HG03575 (cell line): ENCODE results near the gene SYNDIG1.

ENCODE experiments used
- ATAC-seq: cut with Tn5 transposase; IDR thresholded peaks from one replicate; pipeline ENCODE4 v1.9.1; 2021; ENCODE audit not compliant: unreplicated experiment, insufficient number of reproducible peaks, low FRiP score; ENCODE audit errors: extremely low read depth

Gene SYNDIG1

GRCh38 chr20:24657196-24657595 lies 187.8 kb downstream of the SYNDIG1 start:
- no peak for ATAC-seq

GRCh38 chr20:24657878-24658620 lies 188.6 kb downstream of the SYNDIG1 start:
- no peak for ATAC-seq

DNA sequence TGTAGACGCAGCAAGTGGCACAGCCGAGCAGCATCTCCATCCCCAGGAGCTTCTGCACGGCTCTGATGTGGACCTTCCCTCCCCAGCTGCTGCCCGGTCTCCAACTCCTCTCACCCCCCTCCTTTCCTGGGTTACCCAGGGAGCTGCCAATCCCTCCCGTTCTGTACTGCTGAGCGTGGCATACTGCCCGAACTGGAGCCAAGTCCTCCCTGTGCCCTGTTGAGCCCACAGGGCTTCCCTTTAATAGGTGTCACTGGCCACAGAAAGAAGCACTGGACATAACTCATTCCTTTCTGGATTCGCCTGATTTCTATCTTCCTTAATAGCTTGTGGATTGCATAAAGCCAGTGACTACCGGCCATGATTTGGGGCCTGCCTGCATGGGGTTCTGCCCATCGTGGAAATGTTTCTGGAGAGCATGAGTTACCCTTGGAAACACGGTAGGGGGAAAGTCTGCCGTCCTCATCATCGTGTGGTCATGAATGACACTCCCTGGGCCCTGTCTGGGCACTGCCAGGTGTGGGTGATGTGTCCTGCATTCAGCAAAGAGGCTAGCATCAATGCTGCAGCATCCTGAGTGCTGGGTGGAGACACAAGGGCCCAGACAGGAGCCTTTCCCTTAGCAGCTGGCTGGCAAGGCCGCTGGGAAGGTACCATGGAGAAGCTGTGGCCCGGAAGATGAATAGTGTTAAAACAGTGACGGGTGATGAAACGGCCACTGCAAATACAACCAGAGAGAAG lies 189.7 kb downstream of the SYNDIG1 start:
- ATAC-seq: no peak

DNA sequence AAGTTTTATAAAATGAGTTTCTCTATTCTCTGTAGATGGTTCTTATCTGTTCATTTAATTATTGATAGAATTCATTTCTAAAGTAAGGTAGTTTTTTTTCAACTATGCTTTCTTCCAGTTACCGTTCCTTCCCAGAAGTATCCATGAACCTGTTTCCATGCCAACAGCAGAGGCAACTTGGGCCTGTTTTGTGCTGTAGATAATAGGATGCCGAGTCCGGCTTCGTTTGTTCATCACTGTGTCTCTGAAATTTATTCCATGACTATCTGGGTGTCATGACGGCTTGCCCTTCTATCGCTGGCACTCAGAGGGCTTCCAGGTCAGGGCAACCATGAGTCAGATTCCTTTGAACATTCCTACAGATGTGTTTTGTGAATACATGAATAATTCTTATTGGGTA lies 190.4 kb downstream of the SYNDIG1 start:
- no peak for ATAC-seq

GRCh38 chr20:24660651-24661050 lies 191.2 kb downstream of the SYNDIG1 start:
- ATAC-seq: no peak

- no peak for ATAC-seq
Observed at GRCh38 chr20:24661255-24661654, 191.8 kb downstream of the SYNDIG1 start.

DNA sequence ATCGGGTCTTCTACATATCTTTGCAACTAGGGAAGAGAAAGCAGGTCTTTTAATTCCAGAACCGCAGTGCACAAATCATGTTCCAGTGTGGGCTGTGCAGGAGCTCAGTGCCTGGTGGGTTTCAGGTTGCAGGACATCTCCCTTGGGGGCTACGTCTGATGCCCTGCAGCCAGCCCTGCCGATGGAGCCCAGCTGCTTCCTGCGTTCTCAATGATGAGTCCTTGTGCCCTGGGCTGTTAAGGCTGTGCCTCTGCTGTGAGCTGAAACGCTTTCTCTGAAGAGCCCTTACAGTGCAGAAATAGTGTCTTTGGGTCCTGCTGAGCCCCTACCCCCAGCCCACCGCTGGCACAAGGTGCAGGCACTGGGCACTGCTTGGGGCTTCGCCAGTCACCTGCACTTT lies 192.9 kb downstream of the SYNDIG1 start:
- ATAC-seq: no peak

DNA sequence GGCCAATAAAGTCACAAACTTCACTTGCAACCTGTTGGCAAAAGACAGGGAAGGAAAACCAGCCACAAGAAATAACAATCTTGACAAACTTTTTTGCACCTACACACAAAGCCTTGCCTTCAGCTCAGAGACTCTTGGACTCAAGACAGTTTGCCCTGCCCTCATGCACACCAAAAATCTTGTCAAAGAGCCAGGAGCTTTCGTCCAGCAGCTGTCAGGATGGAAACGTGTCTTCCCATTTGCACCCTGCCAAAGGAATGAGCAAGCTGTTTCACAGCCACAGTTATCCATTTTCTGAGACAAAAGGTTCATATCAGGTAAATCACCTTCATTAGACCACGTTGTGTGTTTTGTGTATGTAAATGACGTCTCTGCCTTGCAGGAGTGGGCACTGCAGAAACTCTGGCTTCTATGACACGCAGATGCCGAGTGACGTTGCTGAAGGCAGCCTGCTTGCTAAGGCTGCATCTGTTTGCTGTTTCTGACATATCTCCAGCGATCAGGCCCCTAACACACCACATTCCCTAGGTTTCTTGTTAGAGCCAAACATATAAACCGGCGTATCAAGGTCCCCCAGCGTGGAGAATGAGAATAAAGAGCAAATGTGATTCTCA lies 193.4 kb downstream of the SYNDIG1 start:
- ATAC-seq: no peak

DNA sequence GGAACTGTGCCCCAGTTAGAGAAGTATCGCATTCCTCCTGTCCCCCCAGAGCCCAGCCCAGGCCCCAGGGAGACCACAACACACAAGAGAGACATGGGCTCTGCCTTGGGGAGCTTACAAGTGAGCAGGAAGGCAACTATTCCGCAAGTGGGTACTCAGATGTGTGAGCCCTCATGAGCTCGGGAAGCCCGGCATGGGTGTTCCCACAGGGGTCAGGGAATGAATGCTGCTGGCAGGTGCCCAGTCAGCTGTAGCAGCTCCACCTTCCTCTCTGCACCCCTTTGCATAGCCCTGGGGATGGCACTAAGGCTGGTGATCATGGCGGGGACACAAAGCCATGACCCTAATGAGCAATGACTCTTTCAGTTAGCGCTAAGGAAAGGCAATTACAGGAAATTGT lies 194.1 kb downstream of the SYNDIG1 start:
- no peak for ATAC-seq

- ATAC-seq: no peak
Observed at GRCh38 chr20:24664266-24664986, 195.0 kb downstream of the SYNDIG1 start.

DNA sequence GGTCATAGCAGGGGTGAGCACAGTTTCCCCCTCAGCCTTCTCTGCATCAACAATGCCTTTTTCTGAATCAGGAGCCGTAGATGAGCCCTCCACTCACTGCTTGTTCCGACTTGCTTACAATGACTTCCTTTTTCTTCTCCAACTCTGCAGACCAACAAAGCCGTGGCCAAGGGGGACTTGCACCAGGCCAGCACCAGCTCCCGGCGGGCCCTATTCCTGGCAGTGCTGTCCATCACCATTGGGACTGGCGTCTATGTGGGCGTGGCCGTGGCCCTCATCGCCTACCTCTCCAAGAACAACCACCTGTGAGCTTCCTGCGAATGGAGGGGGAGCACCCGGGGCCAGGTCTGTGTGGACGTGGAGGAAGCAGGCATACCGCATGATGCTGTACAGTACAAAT lies 195.8 kb downstream of the SYNDIG1 start:
- ATAC-seq: no peak

DNA sequence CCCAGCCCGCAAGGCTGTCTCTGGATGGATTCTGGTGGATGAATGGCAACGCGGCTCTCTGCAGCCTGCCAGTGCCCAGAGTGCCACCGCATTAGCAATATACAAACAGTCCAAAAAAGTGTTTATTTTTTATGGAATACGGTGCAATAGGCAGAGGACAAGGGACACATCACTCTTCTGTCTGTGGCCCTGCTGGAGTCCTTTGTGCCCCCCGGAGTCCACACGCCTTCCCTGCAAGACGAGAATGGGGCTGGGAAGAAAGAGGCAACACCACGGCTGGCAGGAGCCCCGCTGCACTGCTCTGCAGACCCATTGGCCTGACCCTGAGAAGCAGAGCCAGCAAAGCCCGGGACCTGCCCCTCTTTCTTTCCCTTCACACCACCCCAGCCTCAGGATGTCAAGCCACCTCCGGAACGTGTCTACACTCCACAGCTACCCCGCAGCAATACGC lies 196.3 kb downstream of the SYNDIG1 start:
- no peak for ATAC-seq

DNA sequence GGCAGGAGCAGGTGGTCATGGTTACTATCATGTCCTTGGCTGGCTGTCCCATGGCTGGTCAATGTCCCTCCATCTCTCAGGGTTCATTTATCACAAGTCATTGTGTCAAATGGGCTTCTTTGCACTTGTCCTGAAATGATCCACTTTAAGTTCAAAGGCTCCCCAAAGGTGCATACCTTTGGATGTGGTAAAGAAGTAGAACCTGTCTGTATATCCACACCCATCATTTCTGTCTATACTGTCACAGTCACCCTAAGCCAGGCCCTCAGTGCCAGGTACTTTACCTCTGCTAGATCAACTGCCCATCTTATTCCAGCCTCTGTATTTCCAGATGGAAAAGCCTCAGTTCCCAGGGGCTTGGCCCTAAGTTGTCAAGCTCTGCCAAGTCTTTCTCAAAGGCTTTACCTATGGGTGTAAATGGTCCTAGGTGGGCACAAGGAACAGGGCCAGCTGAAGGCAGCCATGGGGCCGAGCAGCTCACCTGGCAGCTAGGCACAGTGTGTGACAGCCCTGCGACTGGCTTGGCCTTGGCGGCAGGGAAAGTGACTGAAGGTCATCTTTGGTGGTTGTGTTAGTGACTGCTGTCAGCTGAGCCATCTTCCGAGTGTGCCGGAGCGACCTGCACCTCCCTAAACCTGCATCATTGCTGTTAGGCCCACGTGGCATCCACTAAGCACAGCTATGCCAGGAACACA lies 198.4 kb downstream of the SYNDIG1 start:
- no peak for ATAC-seq

- ATAC-seq: no peak
Observed at GRCh38 chr20:24668384-24668702, 198.9 kb downstream of the SYNDIG1 start.

DNA sequence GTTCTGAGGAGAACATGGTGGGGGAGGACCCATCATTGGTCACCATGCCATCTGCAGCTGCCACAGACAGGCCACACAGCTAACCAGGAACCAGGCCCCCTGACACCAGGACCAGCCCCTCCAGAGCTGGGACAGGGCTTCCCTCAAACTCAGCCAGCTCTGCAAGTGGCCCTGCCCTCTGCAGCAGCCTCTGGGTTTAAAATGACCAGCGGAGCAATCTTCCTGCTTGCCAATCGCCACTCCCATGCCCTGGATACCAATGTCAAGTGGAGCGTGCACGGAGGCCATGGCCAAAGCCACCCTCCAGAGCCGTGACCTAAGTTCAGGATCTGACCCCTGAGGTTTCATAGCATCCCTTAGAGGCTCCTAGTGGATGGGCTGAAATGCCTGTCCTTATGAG lies 199.4 kb downstream of the SYNDIG1 start:
- no peak for ATAC-seq

DNA sequence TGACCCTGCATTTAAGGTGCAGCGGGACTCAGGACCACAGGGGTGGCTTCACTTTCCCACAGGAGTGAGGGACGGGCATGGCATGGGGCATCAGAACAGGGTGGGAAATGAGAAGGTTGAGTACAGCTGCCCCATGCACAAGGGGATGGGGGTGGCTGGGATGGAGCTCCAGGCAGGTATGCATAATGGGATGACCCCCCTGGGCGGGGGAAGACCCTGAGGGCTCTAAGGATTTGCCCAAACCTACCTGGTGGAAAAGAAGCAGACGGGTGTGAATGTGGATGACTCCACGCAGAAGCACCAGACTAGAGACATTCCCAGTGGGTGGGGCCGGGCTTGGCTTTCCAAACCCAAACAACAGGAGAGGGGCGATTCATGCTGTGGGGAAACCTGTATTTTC lies 200.3 kb downstream of the SYNDIG1 start:
- ATAC-seq: no peak

DNA sequence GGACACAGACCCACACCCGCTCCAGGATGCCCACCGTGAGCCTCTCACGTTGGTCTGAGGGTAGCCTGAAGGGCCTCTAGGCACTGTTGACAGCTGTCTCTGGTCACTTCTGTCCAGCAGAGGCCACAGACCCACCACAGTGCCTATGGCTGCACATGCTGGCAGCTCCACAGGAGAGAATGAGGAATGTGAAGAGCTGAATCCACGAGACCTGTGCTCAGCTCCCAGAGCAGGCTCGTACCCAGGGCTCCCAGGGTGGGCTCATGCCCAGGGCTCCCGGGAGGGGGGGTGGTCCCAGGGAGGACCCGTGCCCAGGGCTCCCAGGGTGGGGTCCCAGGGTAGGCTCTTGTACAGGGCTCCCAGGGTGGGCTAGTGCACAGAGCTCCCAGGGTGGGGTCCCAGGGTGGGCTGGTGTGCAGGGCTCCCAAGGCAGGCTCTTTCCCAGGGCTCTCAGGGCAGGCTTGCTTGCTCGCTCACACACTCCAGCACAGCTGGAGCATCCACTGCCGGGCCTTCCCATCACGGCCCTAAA lies 201.0 kb downstream of the SYNDIG1 start:
- ATAC-seq: no peak

GRCh38 chr20:24670981-24671380 lies 201.6 kb downstream of the SYNDIG1 start:
- no peak for ATAC-seq
